GM21423 (cell line): ENCODE data around the gene EIF6.

Experiments used
- ATAC-seq: cut with Tn5 transposase; IDR thresholded peaks from one replicate; pipeline ENCODE4 v1.9.1; 2021; ENCODE audit warnings: mild to moderate bottlenecking, moderate library complexity; ENCODE audit not compliant: unreplicated experiment

EIF6 gene

DNA sequence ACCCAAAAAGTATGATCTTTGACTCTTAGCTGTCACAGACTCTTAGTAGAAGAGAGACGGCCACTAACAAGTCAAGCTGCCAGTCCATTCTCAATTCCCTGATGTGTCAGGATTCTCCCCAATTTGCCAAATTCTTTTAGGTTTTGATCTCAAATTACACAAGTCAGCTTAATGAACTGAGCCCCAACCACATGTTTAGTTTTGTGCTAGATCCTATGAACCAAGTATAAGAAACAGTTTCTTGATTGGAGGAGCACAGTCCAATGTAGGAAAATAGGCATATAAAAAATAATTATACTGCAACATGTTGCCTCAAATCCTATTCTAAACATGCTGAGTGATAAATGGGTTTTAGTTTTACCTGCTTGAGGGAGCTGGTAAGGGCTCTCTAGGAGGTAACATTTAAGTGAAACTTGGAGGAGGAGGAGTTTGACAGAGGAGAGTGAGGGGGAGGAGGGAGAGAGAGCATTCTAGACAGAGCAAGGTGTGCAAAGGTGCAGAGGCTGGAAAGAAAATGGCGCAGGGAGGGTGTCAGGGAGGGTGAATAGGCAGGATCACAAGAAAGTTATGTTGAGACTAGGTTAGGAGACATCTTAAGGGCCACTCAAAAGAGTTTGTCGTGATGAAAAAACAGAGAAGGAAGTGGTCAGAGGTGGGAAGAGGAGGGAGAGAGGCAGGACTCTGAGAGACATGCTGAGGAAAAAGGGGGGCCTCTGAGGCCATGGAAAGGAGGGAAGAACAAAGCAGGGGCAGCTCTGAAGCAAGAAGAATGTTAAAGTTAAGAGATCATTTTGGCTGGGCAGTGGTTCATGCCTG is 30.5 kb upstream of the EIF6 start:
- ATAC-seq, result no peak

DNA sequence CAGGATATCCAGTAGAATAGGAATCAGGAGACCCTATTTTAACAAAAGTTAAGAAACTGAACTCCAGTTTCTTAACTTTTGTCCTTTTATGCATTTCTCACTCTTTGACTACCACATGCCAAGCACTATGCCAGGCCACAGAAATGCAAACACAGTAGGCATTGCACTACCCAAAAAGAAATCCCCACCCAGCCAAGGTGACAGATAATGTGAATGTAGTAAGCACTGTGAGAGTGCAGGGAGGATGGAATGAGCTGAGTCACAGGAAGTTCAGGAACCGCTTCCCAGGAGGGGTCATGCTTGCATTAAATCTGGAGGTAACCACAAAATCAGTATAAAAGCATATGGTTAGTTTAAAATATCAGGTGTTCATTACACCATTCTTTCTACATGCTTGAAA is 27.7 kb upstream of the EIF6 start:
- ATAC-seq, result no peak

GRCh38 chr20:35311822-35312221 is 27.2 kb upstream of the EIF6 start:
- ATAC-seq, result no peak

- no peak for ATAC-seq
Measured at GRCh38 chr20:35311409-35311808, 26.8 kb upstream of the EIF6 start.

DNA sequence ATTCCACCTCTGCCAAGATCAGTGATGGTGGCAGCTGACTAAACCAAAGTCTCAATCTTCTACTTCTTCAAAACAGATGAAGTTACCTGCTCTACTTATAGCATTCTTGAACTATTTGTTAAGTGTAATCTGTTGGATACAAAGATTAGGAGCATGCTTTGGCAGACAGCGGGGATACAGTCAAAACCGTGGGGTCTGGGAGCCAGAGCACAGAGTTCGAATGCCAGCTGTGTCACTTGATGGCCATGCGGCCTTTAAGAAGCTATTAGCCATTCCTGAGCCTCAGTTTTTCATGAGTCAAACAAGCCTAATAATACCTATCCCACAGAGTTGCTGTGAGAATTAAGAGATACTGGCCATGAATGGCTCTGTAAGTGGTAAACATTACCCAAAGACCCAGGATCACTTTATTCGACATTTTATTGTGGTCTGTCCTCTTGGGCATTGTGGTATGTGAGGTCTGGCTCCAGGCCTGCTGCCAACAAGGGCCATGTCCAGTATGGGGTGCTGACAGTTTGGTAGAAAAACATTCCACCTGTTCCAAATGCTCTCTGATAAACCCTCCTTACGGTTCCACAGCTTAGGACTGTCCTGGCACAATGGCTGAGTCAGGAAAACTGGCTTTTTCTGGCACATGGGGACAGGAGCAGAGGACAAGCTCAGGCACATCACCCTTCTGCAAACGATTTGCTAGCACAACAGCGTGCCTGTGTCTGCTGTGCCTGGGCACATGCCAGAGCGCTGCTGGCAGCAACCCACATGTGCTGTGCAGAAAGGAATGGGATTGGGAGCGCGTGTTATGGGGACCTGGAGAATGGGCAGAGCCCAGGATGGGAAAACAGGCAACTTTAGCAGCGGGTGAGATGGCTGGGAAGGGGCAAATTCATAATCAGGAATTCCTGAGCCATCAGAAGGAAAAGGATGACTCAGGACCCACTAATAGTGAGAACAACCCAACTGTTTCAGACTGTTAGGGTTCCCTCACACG is 23.4 kb upstream of the EIF6 start:
- no peak for ATAC-seq

GRCh38 chr20:35306931-35307517 is 22.5 kb upstream of the EIF6 start:
- ATAC-seq, result no peak

- ATAC-seq, result peak; percentile 36
Measured at GRCh38 chr20:35305682-35306556, 21.3 kb upstream of the EIF6 start.

- ATAC-seq, result no peak
Measured at GRCh38 chr20:35304956-35305355, 20.4 kb upstream of the EIF6 start.

DNA sequence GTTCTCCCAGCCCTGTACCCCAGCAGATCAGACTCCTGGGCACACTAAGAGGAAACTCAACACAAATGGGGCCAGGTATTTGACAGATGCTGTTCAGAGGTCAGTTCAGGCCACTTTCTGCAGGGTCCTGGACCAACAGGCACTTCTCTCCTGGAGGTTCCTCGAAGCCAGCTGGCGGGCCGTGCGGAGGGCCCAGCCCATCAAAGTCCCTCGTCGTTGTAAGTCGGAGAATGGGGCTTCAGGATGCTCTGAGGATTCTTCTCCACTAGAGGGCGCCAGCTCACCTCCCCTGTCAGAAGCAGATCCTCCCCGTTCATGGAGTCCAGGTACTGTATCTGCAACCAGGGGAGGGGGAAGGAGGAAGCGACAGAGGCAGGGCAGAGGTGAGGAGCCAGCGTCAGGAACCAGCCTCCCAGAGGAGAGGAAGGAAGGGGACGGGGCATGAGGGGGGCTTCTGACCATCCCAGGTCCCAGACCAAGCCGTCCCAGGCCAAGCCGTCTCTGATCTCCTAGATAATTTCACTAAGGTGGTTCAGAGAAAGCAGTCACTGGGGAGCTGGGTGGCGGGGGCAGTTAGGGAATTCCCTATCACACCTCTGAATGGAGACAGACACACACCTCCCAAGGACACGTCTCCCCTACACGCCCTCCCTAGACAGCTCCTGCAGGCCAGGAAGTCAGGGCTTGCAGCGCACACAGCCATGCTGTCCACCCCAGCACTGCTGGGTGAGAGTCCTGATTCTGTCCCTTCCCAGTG is 19.3 kb upstream of the EIF6 start:
- ATAC-seq, result no peak

DNA sequence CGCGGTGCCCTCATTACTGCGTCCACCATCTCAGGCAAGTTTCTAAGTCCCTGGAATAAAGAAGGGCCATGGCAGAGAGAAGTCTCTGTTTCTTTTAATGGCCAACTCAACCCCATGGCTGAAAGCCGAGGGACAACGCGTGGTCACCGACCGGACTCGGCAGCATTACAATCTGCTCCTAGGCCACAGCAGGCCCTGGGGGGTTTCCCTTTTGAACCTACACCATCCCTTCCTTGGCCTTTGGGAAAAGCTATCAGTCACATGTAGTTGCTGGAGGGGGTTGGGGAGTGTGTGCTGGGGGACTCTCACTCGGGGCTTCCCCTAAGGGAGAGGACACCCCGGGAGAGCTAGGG is 18.8 kb upstream of the EIF6 start:
- ATAC-seq, result no peak

DNA sequence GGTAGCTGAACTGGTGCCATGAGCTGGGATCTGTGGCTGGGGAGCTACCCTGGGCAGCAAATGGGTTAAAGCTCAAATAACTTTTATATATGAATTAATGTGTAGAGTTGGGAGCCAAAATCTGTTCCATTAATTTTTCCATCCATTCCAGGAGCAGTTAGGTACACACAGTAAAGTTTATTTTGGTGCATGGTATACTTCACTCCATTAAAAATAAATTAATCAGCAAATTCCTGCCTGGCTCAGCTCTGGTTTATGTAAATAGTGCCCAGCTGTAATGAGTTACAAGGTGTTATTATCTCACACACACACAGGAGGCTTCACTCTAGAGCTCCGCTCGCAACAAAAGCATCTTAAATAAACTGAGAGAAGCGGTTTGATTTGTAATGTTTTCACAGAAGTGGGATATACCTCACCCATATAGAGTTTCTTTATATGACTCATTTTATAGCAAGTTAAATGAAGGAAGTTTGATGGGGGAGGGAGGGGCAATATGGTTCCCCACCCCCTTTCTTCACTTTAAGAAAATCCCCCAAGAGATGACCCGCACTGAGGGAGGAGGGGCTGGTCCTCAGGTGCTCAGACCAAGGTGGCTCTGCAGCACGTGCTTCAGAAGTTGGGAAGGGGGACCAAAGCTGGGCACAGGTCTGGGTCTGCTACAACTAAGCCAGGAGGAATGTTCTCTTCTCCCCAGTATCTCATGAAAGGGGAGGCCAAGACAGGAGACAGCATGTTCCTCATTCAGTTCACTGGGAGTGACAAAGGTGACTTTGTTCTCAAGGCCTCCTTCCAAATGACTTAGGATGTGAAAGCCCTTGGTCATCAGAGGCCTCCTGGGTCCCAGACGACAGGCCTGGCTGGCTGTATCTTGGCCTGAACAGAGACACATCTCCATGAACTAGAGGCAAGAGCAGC is 18.1 kb upstream of the EIF6 start:
- no peak for ATAC-seq

- ATAC-seq, result no peak
Measured at GRCh38 chr20:35301426-35301825, 16.9 kb upstream of the EIF6 start.

- ATAC-seq, result no peak
Measured at GRCh38 chr20:35300469-35301262, 16.1 kb upstream of the EIF6 start.

GRCh38 chr20:35299780-35300179 is 15.2 kb upstream of the EIF6 start:
- ATAC-seq, result no peak

DNA sequence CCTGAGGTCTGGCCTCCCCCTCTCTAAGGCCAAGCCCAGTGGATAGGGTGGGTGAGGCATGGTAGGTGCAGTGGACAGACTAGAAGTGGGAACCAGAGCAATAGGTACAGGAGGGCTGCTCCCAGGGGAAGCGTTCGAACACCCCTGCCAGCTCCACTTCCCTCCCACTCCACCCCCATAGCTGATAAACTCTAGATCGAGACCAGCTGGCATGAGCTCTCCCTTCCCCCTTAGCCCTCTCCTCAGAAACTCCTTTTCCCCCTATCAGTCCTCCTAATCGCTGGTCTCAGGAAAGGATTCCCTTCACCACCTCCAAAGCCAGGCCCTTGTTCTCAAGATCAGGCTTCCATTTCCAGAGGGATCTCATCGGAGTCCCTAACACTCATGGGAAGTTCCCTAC is 13.7 kb upstream of the EIF6 start:
- no peak for ATAC-seq

- ATAC-seq, result no peak
Measured at GRCh38 chr20:35297740-35298139, 13.2 kb upstream of the EIF6 start.

DNA sequence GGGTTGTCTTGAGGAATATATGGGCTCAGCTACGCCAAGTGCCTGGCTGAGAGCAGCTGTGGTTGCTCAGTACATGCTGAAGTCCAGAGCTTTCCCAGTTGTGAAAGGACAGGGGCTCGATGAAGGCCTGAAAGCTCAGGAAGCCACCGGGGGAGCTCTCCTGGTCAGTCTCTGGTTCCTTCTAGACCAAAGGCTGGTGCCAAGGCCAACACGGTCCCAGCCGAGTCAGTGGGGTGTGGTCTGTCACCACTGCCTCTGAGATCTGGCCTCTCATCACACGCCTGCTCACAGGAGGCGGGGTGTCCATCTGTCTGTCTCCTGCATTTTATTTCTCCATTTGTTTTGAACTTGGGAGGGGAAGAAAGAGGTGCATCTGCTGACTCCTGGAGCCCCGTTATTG is 12.6 kb upstream of the EIF6 start:
- ATAC-seq, result no peak

GRCh38 chr20:35296101-35296554 is 11.6 kb upstream of the EIF6 start:
- no peak for ATAC-seq
